ENCODE data around the gene HLA-A. TPM values are rescaled to one million over a fixed set of nuclear protein-coding genes. Genes with fewer than 3 reads are reported as not detected.
"Not testable (repeated sequence)": the region's sequence is repeated elsewhere in the genome, so short reads cannot be mapped to it uniquely, and the experiment has no call there.

Gene HLA-A
- total RNA-seq, 1 donor from 2014 or later, result 222 TPM

- intact Hi-C loops (cut with DNase I), result loop anchor here (10.0 kb wide), 1 partner anchor 52 kb away; no protein-coding TSS in a partner anchor
- ATAC-seq (ENCODE audit: poor library complexity), result peak; percentile 98
- DNase-seq, result peak; percentile 94
Observed at GRCh38 chr6:29976588-29977424, 34.5 kb downstream of the HLA-A start.

- no peak for DNase-seq
- intact Hi-C loops (cut with DNase I), result loop anchor here (10.0 kb wide), 1 partner anchor 53 kb away; no protein-coding TSS in a partner anchor
- no peak for ATAC-seq (ENCODE audit: poor library complexity)
Observed at GRCh38 chr6:29977425-29977727, 35.0 kb downstream of the HLA-A start.

DNA sequence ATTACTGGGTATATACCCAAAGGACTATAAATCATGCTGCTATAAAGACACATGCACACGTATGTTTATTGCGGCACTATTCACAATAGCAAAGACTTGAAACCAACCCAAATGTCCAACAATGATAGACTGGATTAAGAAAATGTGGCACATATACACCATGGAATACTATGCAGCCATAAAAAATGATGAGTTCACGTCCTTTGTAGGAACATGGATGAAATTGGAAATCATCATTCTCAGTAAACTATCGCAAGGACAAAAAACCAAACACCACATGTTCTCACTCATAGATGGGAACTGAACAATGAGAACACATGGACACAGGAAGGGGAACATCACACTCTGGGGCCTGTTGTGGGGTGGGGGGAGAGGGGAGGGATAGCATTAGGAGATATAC is 37.7 kb downstream of the HLA-A start:
- ATAC-seq (ENCODE audit: poor library complexity); intact Hi-C loops (cut with DNase I); DNase-seq: not testable (repeated sequence)

GRCh38 chr6:29980511-29980910 is 38.2 kb downstream of the HLA-A start:
- ATAC-seq (ENCODE audit: poor library complexity) (no peak), DNase-seq (no peak)
- intact Hi-C loops (cut with DNase I), result no loop called here

DNA sequence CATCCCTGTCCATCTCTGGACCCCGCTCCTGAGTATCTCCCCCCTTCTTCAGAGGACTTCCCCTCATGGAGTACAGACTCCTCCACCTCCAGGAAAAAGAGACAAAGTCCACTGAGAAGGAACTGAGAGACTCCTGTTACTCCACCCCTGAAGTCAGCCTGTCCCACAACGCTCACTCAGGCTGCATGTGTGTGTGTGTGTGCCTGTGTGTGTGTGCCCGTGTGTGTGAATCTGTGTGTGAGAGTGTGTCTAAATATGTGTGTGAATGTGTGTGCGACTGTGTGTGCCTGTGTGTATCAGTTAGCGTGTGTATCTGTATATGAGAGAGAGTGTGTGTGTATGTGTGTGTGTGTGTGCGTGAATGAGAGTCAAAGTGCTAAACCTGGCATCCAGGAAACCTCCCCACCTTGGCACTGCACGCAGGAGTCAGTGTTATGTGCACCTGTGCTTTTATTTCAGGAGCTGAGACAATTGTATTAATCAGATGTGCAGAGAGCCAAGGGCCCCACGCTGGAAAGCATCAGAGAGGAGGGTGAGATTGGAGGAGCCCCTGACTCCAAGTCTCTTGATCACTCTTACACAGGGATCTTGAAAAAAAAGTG is 39.0 kb downstream of the HLA-A start:
- intact Hi-C loops (cut with DNase I), result no loop called here
- ATAC-seq (ENCODE audit: poor library complexity), result no peak
- no peak for DNase-seq

DNA sequence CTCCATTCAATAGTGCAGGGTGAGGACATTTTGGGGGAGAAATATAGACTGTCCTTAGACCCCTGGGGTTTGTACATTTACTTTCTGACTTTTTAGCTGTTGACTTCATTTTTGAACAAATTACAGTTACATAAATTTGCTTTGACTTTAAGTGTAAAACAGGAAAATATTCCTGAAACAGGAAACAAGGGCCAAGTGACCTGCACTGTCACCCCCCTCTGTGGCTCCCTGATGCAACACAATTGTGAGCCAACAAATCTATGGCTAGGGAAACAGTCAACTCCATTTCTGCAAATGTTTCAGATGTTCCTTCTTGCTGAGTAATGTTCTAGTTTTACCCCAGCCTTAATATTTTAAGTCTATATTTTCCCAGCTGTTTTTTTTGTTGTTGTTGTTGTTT is 39.8 kb downstream of the HLA-A start:
- intact Hi-C loops (cut with DNase I), result no loop called here
- ATAC-seq (ENCODE audit: poor library complexity) (no peak), DNase-seq (no peak)

- DNase-seq, result no peak
- intact Hi-C loops (cut with DNase I), result no loop called here
- ATAC-seq (ENCODE audit: poor library complexity), result no peak
Observed at GRCh38 chr6:29984232-29984631, 41.9 kb downstream of the HLA-A start.

DNA sequence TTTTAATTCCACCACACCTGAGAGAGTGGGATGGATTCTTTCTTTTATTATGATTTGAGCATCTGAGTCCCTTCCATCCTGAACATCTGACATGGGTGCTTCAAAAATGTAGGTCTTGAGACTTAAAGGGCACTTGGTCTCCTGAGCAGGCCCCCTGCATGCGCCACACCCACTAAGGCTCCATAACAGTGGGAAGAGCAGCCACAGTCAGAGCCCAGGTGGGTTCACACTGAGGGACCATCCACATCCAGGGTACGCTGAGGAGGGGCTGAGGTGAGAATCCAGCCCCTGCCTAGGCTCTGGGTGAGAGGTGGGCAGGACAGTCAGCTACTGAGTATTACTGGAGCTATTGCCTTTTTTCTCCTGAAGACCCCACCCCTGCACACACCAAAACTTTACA is 42.7 kb downstream of the HLA-A start:
- DNase-seq, result no peak
- intact Hi-C loops (cut with DNase I), result no loop called here
- no peak for ATAC-seq (ENCODE audit: poor library complexity)

GRCh38 chr6:29986179-29986781 is 43.9 kb downstream of the HLA-A start:
- DNase-seq (no peak), ATAC-seq (ENCODE audit: poor library complexity) (no peak)
- intact Hi-C loops (cut with DNase I), result no loop called here

- DNase-seq (no peak), ATAC-seq (ENCODE audit: poor library complexity) (no peak)
- intact Hi-C loops (cut with DNase I), result no loop called here
Observed at GRCh38 chr6:29989211-29989610, 46.9 kb downstream of the HLA-A start.

GRCh38 chr6:29990931-29991330 is 48.6 kb downstream of the HLA-A start:
- intact Hi-C loops (cut with DNase I), result no loop called here
- DNase-seq, result no peak
- no peak for ATAC-seq (ENCODE audit: poor library complexity)

DNA sequence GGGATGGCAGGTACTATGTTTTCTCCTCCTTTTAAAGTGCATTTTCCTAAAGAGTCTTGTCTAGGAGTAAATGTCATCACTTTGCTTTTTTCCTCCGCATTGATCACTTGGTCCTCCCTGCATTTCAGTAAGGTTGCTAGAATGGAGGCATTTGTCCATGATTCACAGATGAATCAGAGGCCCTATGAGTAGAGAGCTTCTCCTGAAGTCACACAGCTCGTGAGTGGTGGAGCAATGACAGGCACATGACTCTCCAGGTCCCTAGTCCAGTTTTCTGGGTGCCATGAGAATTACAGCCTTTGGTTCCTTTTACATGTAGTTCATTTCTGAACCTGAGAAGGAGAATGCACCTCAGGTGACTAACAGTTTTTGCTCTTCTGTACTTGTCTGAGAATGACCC is 50.5 kb downstream of the HLA-A start:
- DNase-seq (no peak), ATAC-seq (ENCODE audit: poor library complexity) (no peak)
- intact Hi-C loops (cut with DNase I), result no loop called here

DNA sequence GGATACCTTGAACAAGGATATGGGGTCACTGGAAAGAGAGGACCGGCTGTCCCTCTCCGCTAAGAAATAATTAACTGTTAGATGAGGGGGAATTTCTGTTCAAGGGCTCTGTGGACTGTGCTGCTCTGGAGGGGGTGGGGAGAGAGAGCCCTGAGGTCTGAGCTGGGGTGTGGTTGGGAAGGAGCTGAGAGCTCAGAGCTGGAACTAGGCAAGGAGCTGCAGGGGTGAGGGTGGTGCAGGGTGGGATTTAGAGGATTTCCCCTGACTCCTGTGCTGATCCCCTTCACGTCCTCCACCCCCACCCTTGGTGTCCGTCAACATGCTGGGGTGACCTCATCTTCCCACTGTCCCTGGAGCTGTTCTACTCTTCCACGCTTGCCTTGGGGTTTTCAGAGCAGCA is 52.5 kb downstream of the HLA-A start:
- intact Hi-C loops (cut with DNase I), result no loop called here

DNA sequence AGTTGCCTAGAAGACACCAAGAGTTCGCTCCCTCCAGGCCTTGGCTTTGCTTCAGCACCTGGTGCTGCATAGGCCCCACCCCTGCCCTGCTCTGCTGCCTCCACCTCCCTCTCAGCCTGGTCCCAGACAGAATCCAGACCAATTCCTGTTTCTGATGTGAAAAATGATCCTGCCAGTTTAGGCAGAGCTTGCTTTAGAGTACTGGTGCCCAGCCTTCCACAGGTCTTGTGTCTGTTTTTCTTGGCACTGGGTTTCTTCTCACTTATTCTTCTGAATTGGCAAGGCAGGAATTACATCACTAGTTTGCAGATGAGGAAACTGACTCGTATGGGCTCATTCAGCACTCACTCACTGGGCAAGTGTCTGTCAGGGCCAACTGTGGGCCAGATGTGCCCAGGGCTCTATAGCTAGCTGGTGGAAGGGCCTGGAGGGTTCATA is 53.0 kb downstream of the HLA-A start:
- no peak for ATAC-seq (ENCODE audit: poor library complexity)
- intact Hi-C loops (cut with DNase I), result no loop called here
- no peak for DNase-seq

More for the DNA sequence above, 52.5 kb downstream of the HLA-A start:
- ATAC-seq (ENCODE audit: poor library complexity), result no peak
- no peak for DNase-seq

Other genes starting within 250 kb of the HLA-A start
- 27.2 TPM for gene HLA-F, start 219.1 kb upstream of the HLA-A start, total RNA-seq
- gene HLA-G, start 114.7 kb upstream of the HLA-A start, total RNA-seq, result not detected
- gene POLR1H, start 118.7 kb downstream of the HLA-A start, total RNA-seq, result 12.2 TPM
- gene PPP1R11, start 124.7 kb downstream of the HLA-A start, total RNA-seq, result 40.9 TPM
- gene RNF39, start 133.2 kb downstream of the HLA-A start, total RNA-seq, result not detected
- not detected for gene TRIM31, start 170.6 kb downstream of the HLA-A start, total RNA-seq
- not detected for gene TRIM40, start 193.6 kb downstream of the HLA-A start, total RNA-seq
- gene TRIM10, start 218.7 kb downstream of the HLA-A start, total RNA-seq, result not detected
- gene TRIM15, start 221.0 kb downstream of the HLA-A start, total RNA-seq, result not detected

All from Right ventricle myocardium superior (tissue), 1 donor.